HG02970 (cell line): Measurements from ENCODE around the gene SIGLEC14.
"Not testable (repeated sequence)": the region's sequence is repeated elsewhere in the genome, so short reads cannot be mapped to it uniquely, and the experiment has no call there.

Experiments used
- ATAC-seq: cut with Tn5 transposase; IDR thresholded peaks from one replicate; pipeline ENCODE4 v1.9.1; 2021; ENCODE audit warnings: mild to moderate bottlenecking, moderate library complexity, moderate number of reproducible peaks; ENCODE audit not compliant: unreplicated experiment, low FRiP score

SIGLEC14 gene, protein sequence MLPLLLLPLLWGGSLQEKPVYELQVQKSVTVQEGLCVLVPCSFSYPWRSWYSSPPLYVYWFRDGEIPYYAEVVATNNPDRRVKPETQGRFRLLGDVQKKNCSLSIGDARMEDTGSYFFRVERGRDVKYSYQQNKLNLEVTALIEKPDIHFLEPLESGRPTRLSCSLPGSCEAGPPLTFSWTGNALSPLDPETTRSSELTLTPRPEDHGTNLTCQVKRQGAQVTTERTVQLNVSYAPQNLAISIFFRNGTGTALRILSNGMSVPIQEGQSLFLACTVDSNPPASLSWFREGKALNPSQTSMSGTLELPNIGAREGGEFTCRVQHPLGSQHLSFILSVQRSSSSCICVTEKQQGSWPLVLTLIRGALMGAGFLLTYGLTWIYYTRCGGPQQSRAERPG

DNA sequence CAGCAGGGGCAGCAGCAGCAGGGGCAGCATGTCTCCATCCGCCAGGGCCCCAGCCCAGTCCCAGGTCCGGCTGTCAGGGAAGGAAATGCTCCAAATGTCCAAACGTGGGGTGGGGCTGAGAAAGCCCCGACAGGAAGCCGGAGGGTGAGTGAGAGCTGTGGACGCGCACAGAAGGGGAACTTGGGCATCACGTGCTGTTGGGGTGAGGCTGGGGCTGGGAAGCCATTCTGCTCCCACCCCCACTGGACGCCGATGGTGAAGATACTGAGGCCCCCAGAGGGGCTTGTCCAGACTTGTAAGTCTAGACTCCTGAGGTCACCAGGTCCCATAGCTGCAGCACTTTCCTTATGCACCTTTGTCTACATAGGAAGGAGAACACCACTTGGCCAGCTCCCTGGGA is at the start of gene SIGLEC14:
SIGLEC14 (minus strand) TSS at position 96 of the 400 bp plus-strand sequence; CDS start at position 30, 66 bp downstream.
- ATAC-seq: not testable (repeated sequence)

DNA sequence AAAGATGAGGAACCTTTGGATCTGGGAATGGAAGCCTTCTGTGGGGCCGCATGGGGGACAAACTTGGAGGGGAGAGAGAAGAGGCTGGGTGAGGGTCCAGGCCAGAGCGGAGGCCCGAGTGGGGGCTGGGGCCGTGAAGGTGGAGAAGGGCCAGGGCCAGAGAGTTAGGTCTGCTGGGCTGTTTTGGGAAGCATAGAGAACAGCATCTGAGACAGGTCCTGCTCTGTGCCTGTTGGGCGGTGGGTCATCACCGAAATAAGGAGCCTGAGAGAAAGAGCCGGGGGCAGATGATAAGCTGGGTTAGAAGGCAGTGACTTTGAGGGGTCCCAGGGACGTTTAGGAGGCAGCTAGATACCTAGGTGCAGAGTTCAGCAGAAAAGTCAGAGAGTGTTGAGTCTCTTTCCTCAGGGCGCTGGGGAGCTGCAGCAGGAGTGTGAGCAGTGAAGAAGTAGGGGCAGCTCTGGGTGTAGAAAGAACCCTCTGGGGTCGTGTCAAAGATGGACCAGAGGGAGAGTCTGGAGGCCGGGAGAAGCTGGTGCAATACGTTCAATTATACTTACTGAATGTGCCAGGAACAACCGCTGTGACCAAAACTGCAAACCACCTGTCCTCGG is 49.2 kb upstream of the SIGLEC14 start:
- no peak for ATAC-seq

DNA sequence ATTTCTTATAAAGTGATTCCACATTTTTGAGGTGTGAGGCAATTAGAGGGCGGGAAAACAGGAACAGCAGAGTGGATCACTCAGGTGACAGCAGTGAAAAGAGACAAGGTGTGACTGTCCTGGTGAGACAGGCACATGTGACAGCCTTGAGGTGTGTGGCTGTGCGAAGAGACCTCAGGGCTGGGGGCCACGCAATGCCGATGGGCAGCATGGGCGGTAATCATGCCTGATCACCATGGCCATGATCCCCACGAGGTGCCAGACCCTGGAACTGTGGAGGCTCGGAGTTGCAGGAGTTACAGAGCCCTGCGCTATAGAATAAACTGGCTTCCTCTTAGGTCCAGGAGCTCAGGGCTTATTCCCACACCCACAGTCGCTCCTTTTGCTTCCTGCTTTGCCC is 48.5 kb upstream of the SIGLEC14 start:
- ATAC-seq: no peak

DNA sequence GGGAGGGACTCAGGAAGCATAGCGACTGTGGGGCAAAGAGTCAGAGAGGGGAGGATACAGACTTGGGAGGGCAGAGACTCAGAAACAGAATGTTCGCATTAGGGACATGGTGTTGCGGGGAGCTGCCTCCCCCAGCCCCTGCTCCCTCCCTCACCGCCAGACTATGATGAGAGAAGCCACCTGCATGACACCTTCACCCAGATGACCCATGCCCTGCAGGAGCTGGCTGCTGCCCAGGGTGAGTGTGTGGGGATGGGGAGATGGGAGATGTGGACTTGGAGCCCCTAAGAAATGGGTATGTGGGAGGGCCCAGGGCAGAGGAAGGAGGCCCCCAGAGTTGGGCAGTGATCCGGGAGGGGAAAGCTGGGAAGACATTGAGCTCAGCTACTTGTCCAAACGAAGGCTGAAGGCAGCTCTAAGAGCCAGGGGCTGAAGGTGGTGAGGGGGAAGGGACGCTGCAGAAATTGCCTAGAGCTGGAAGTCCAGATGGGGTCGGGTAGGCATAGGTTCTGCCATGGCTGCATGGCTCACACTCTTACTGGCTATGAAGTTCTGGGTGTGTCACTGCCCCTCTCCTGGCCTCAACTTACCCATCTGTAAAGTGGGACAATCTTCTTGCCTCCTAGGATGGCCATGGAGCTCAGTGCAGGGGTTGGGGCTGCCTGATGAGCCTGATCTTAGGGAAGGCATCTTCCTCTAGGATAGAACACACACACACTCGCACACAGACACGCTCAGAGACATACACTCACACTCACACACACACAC is 47.9 kb upstream of the SIGLEC14 start:
- no peak for ATAC-seq

DNA sequence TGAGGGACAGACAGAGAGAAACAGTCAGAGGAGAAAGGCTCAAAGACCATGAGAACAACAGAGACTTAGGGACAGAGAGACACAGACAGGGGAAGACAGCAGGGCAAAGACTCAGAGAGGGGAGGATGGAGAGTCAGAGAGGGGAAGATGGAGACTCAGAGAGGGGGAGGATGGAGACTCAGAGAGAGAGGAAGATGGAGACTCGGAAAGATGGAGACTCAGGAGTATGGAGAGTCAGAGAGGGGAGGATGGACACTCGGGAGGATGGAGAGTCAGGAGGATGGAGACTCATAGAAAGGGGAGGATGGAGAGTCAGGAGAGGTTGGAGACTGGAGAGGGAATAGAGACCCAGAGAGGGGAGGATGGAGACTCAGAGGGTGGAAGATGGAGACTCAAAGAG is 47.2 kb upstream of the SIGLEC14 start:
- no peak for ATAC-seq

DNA sequence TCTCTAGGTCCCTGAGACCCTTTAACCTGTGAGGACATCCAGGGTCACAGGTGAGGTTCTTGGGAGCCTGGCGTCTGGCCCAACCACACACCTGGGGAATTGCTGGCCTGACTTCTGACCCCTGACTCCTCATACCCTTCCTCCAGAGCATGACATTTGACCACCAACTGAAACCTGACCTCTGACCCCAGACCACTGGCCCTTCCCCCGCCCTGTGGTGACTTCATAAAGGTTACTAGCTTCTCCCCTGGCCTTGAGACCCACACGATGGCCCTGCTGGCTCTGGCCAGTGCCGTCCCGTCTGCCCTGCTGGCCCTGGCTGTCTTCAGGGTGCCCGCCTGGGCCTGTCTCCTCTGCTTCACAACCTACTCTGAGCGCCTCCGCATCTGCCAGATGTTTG is 46.6 kb upstream of the SIGLEC14 start, which contains the start of gene SPACA6:
SPACA6 (plus strand) TSS at position 71 of the 400 bp plus-strand sequence; CDS start at position 268, 197 bp downstream.
- no peak for ATAC-seq

DNA sequence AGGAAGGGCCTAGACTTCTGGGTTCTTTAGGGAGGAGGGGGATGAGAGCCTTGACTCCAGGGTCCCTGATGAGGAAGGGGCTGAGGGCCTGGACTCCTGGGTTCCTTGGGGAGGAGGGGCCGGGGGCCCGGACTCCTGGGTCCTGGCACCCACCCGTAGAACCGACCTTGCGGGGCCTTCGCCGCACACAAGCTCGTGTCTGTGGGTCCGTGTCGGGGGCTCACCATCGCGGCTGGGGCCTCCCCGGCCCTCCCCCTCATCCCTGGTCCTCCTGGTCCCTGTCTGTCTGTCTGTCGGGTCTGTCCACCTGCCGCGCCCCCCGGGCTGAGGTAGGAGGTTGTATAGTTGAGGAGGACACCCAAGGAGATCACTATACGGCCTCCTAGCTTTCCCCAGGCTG is 45.8 kb upstream of the SIGLEC14 start:
- ATAC-seq: no peak

DNA sequence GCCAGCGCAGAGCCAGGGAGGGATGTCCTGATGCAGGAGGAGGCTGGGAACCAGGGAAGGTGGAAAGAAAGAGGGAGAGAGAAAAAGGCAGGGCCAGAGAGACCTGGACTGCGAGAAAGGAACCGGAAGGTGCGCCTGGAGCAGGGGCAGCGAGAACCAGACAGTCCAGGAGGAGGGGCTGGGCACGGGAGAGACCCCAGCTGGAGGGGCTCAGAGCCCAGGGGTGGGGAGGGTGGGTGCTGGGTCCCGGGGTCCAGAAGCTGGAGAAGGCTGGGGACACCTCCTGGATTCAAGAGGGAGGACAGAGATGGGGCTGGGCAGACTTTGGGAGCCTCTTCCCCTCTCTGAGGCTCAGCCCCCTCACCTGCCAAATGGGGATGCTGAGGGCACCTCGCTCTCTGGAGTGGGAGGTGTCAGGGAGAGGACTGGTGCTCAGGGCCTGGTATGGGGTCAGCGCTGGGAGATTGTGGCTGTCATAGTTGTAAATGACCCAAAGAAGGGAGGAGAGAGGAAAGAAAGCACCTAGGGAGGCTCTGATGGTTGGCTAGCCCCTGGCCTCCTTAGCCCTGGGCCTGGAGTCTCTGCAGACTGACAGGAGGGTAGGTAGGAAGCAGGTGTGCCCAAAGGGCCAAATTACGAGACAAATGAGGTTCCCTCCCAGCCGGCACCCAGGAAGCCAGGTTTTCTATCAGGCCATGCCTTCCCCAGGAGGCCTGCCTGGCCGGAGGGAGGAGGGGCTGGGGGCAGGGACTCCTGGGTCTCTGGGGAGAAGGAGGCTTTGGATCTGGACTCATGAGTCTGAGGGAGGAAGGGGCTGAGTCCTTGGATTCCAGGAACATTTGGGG is 45.2 kb upstream of the SIGLEC14 start:
- ATAC-seq: no peak

DNA sequence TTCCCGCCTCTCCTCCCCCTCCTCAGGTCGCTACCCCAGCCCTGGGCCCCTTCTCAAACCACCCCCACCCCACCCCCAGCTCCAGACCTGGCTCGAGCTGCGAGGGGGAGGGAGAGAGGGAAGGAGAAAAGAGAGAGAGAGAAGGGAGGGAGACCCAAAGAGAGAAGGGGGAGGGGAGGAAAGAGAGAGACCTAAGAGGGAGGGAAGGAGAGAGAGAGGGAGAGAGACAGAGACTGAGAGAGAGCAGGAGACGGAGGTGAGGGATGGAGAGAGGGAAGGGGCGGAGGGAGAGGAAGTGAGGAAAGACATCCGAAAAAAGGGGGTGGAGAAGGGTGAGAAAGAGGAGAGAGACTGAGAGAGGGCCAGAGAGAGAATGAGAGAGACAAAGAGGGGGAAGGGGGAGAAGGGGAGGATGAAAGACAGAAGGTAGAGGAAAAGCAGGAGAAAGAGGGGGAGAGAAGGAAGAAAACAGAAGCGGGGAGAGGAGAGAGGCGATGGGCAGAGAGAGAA is 44.5 kb upstream of the SIGLEC14 start:
- no peak for ATAC-seq

DNA sequence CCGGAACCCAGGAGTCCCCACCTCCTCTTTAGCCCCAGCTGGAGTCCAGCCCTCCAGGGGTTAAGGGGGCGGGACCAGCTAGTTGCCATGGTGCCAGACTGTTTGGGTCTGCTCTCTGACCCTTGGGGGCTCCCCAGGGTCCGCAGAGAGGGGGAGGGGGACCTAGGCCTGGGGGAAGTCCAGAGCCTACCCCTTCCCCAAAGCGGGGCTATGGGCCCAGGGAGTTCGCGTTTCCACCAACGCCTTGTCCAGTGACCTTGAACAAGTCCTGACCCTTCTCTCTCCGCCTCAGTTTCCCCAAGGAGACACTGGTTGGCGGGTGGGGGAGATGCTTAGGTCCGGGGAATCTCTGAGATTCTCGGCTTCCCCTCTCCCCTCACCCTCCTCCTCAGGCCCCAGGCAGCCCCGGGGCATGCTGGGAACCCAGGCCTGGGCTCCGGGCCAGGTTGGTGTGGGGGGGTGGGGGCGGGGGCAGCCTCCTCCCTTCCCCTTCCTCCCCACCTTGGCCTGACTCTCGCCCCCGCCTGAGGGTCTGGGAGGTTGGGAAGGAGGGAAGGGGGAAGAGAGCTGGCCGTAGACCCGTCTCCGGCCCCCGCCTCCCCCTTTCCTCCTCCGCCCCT is 43.9 kb upstream of the SIGLEC14 start:
- no peak for ATAC-seq

DNA sequence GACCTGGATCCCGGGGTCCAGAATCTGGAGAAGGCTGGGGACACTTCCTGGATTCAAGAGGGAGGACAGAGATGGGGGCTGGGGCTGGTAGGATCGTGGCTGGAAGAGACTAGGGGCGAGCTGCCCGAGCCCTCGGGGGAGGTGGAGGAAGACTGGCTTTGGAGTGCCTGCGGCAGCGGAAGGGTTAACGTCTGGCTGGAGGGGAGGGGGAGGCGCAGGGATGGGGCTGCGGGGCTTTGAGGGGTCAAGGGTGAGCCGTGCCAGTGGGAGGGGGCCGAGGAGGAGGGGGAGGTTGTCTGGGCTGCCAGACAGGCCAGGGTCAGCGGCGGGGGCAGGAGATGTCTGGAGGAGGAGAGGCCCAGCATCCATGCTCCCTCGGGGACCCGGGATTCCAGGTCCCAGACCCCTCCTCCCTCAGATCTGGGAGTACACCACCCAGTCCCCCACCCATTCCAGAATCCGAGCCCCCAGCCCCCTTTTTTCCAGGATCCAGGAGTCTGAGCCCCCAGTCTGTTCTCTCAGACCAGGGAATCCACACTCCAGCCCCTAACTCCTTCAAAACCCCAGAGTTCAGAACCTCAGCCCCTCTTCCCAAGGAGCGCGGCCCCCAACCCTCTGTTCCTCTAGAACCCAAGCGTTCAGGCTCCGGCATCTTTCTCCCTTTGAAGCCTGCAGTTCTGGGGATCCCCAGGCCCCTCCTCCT is 43.3 kb upstream of the SIGLEC14 start:
- ATAC-seq: no peak

DNA sequence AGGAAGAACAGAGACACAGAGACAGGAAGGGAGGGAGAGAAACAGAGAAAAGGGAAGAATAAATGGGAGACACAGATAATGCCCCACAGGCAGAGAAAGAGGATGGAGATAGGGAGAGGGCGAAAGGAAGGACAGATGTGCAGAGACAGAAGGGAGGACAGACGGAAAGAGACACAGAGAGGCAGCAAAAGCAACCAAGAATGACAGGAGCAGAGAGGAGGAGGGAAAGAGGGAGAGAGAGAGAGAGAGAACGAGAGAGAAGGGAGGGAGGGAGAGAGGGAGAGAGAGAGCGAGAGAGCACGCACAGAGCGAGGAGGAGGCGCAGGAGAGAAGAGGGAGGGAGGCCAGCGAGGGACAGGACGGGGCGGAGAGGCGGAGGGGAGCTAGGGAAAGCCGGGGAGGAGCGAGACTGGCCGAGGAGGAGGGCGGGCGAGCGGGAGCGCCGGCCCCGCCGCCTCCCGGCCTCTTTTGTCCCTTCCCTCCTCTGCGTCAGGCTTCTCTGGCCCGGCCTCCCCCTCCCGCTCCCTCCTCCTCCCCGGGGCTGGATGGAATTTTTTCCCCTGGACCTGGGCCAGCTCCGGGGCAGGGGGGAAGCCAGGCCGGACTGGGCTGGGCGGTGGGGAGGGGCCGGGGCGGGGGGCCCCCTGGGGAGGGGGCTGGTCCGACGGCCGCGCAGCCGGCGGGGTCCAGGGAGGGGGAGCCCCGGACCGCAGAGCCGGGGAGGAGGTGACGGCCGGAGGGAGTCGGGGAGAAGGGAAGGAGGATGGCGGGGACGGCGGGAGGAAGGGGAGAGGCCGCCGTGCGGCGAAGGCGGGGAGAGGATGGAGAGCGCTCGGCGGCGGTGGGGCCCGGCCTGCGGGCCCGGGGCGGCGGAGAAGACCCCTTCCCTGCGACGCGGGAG is 42.3 kb upstream of the SIGLEC14 start:
- ATAC-seq: no peak

DNA sequence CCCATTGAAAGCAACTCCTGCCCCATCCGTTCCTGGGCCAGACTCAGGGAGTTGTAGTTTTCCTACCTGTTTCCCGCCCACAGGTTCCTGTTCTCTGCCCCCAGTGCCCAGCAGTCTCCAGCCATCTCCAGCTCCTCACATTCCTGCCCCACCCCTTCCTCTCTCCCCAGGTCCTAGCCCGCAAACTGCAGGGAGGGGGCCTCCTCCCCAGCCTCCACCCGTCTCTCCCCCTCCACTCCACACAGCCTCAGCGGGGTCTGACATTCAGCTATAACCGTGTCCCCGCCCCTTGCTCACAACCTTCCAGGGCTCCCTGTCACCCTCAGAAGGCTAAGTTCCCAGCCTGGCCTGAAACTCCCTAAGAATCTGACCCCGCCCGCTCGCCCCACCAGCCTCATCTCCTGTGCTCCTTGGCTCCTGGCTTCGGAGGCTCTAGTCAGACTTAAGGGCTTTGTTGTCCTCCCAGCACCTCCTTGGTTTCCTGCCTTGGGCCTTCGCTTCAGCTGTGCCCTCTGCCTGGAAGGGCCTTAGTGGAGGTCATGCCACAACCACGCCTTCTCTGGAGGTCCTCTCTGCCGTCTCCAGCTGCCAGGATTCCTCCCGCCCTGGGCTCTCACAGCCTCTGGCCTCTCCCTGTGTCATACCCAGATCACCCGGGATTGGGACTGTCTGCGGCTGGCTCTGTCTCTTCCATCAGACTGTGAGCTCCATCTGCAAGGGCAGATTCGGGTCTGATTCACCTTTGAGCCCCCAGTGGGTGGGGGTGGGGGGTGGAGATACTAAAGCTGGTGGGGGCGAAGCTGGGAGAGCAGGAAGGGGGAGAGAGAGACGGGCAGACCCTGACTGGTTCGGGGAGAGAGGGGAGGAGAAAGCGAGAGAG is 41.4 kb upstream of the SIGLEC14 start:
- no peak for ATAC-seq

DNA sequence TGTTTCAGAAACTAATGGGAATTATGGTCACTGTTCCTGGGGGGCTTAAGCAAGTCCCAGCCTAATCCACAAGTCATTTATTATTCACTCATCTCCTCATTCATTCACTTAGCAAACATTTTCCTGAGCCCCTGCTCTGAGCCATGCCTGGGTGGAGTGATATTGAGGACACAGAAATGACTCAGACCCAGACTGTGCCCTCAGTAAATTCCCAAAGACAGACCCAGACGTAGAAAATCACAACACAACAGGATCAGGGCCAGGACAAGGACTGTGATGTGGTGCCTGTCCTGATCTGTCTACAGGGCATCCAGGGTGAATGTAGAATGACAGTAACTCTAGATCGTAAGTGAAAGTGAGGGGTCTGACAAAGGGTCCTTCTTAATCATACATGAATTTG is 39.5 kb upstream of the SIGLEC14 start:
- ATAC-seq: no peak

DNA sequence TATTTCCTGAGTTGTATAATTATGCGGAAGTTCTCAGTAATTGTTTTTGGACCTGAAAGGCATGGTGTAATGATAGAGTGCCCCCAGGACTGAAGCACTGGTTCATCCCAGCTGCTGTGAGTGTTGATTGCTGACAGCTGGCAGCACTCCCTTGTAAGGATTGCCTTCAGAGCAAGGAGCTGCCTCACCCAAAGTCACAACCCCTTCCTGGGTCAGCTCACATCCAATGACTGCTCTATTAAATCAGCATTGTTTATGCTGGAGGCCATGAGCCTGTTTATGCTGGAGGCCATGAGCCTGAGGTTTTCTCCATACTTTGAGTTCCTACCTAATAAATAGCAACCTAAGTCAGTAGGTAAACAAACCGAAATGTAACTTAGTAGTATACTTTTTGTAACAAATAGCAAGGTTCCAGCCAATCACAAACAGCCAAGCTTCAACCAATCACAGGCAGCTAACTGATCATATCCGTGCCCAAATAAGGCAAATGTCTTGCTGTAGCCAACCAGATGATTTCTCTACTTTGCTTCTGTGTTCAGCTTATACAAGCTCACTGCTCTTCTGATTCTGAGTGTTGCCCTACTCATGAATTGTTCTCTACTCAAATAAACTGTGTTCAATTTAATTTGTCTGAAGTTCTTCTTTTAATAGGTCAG is 34.8 kb upstream of the SIGLEC14 start:
- ATAC-seq: no peak

DNA sequence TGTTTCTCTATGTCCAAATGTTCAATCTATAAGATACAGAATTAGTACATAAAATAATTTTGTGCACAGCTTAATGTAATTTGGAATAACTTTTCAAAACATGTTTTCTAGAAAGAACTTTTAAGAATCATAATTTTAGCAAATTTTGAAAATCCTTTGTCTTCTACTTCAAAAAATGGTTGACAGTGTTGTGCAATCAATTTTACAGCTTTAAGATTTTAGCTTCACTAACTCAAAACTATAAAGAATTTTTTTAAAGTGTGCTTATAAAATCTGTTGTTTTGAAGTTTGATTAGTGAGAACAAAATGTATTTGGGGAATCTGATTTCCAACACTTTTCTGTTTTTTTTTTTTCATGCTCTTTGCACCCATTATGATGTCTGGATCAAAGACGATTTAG is 33.8 kb upstream of the SIGLEC14 start:
- no peak for ATAC-seq
